T47D (cell line): ENCODE results near the gene MICALL2.

Experiments used
- DNase-seq, 2 experiments: peaks; one replicate each; pipeline versions ENCODE4 v3.0.0 to v3.0.0-alpha.2; 2011 to 2012; ENCODE audit warnings: low read depth in 1 of 2, low spot score in 1 of 2
- JUND ChIP-seq: IDR thresholded peaks from 2 replicates; pipeline ENCODE4 v1.6.1; 2012; ENCODE audit warnings: low read depth
- in situ Hi-C: cut with HindIII; loops from 2 replicates; pipeline ENCODE4 v1.10.0; 2016; ENCODE audit warnings: low sequenced_read_pairs, low pct_unique_long_range_greater_than_20kb

MICALL2 gene

DNA sequence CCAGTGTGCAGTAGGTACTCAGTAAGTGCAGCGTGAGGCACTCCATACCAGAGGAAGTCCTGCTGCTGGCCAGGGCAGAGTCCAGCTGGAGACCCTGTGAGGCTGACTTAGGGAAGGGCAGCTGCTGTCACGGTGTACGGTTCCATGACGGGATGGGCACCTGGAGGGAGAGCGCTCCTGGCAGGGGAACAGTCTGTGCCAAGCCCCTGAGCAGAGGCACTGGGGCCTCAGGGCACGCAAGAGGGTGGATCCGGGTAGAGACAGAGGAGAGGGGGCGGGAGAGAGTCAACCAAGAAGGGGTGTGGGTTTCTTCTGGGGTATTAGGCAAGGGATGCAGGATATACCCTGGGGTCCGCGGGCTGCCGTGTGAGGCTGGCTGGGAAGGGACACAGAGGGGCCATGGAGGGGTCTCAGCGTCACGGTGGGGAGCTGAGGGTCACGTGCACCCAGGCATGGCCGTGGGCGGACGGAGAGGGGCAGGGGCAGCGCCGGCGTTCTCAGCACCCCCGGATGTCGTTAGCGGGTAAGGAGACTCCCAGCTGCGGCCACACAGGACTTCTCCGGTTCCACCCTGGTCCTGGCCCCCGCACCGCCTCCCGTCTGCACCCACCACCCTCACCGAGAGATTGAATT, 70.5 kb downstream of the MICALL2 start:
- in situ Hi-C loops = no loop called here
- no peak for TF ChIP-seq JUND
- DNase-seq = no peak

DNA sequence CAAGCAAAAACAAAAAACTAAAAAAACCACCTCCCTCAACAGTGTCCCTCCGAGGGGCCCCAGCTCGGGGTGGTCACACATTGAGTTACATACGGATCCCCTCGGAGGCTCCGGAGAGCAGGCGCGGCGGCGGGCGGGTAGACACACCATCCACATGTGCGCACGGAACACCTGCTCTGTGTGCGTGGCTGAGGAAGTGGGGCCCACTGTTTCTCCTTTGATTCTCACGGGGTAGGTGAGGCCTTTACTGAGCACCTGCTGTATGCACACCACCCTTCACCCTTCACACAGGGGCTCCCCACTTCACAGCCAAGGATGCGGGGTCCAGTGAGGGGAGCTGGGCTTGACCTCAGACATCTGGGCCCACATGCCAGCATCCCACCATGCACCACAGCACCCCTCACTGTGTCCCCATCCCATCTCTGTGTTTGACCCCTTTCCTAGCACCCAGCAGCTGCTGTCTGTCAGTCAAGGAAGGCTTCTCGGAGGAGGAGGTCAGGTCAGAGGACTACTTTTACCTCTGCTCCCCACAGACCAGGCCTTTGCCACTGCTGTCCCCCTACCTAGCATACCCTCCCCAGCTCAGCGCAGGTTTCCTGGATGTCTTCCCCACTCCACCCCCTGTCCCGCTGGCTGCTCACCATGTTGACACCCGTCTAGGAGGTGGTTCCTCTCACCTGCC, 71.1 kb downstream of the MICALL2 start:
- no peak for DNase-seq
- in situ Hi-C loops = no loop called here
- TF ChIP-seq JUND = no peak

DNA sequence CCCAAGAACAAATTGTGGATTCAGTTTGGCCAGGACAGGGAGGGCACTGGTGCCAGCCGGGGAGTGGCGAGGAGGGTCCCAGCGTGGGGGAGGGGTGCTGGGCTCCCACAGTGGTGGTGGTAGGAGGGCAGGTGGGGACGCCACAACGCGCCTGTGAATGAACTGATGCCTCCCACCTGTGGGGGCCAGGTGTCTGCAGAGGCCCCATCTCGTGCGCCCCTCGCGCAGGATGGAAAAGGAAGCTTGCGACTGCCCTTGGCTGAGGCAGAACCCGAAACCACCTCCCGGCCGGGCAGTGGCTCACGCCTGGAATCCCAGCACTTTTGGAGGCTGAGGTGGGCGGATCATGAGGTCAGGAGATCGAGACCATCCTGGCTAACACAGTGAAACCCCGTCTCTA, 72.0 kb downstream of the MICALL2 start:
- in situ Hi-C loops = no loop called here
- no peak for DNase-seq
- no peak for TF ChIP-seq JUND

DNA sequence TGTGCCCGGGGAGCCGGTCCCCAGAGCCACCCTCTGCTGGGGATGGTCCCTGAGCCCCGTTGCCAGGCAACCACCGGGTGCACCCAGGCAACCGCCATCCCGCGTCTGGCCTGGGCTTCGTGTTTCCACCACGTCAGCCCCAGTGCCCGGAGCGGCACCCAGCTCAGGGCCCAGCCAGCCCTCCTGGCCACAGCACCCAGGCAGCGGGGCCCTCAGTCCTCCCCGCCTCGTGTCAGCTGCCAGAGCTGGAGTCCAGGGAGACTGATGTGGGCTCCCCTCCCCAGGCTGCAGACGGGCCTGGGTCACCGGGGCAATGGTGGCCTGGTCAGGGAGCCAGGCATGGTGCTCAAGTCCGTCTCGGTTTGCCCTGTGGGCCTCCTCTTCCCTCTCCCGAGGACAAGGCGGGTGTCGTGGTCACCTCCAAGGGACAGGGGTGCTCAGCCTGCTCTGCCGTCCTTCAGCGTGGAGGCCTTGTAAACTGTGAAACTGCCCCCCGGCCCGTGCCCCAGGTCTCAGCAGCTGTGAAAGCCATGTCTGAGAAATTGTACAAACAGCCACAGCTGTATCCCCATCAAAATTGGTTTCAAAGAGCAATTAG, 72.5 kb downstream of the MICALL2 start:
- in situ Hi-C loops = no loop called here
- TF ChIP-seq JUND = no peak
- no peak for DNase-seq

DNA sequence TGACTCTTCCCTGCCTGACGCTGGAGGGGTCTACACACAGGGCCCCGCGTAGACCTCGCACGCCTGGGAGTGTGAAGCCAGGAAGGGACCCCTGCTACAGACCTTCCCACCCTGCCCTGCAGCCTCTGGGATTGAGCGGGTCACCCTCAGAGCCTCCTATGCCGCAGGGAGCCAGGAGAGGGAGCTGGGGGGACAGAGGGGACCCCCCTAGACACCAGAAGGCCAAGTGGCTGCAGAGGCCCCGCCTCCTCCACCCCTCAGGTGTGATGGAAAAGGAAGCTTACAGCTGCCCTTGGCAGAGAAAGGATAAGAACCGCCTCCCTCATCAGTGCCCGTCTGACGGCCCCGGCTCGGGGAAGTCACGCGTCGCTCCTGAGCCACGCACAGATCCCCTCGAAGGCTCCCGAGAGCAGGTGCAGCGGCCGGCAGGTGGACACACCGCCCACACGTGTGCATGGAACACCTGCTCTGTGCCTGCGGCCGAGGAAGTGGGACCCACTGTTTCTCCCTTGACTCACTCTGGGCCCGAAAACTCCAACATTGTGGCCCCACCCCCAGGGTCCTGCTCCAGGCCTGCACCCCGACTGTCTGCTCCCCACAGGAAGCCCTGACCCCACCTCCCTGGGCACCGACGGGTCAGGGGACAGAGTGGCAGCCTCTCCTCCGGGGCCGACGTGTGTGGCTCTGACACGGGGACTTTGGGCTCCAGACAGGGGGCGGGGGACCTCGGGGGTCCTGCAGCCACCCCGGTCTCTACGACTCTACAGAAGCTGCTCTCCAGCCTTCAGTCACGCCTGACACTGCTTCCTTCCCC, 73.3 kb downstream of the MICALL2 start:
- DNase-seq = no peak
- no peak for TF ChIP-seq JUND
- in situ Hi-C loops = no loop called here

DNA sequence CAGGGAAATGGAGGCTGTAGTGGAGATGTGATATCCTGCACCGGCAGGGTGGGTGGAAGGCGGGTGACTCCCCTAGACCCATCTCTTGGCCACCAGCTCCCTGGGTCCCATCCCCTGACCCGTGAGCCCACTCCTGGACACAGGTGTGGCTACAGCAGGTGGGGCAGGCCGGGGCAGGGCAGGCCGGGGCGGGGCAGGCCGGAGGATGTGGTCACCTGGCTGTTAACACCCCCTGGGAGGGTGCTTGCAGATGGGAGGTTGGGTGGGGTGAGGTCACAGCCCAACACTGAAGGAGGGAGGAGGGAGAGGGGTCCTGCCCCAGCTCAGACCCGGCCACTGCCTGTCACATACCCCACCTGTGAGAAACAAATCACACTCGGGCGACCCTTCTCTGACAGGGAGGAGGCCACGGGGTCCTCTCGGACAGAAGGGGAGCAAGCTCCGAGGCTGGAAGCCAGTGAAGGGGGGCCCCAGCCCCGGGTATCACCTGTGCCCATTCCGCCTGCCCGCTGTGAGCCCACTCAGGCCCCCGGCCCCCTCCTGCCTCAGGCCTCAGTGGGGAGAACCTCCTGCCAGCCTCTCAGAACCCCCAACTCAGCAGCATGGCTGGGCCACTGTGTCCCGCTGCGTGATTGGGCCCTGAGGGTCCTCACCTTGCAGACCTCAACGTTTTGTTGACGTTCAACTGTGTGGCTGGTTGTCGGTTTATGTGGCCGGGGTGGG, 74.0 kb downstream of the MICALL2 start:
- TF ChIP-seq JUND = no peak
- DNase-seq = no peak
- in situ Hi-C loops = no loop called here
